Neural cell (in vitro differentiated cells): ENCODE data around the gene SCAI. TPM values are rescaled to one million over a fixed set of nuclear protein-coding genes. Genes with fewer than 3 reads are reported as not detected.

Source experiments
- H2AFZ ChIP-seq: fragments of 200-600, 300-800 bp; sonication (generic), shearing (Covaris generic); 2 replicates; pipeline ENCODE4 v1.6.0; 2014; ENCODE audit warnings: low read depth, mild to moderate bottlenecking, antibody characterized with exemption, low read length, moderate library complexity
- H3F3A ChIP-seq: fragments of 200-600 bp; shearing (Covaris generic); 2 replicates; pipeline ENCODE4 v1.6.1; 2016; ENCODE audit warnings: mild to moderate bottlenecking, moderate library complexity, mixed read lengths, antibody characterized with exemption, low read length; ENCODE audit not compliant: insufficient read depth, poor library complexity, severe bottlenecking
- H3K27ac ChIP-seq: fragments of 200-600, 300-800 bp; sonication (generic), shearing (Covaris generic); 2 replicates; pipeline ENCODE4 v1.5.1; 2014; ENCODE audit warnings: mild to moderate bottlenecking, low read length, moderate library complexity
- H3K27me3 ChIP-seq: fragments of 300-800, 200-600 bp; sonication (generic), shearing (Covaris generic); 2 replicates; pipeline ENCODE4 v1.6.0; 2014; ENCODE audit warnings: mild to moderate bottlenecking, low read depth, low read length, moderate library complexity; ENCODE audit not compliant: insufficient read depth
- H3K36me3 ChIP-seq: fragments of 300-800, 200-600 bp; sonication (generic), shearing (Covaris generic); 2 replicates; pipeline ENCODE4 v1.5.1; 2014; ENCODE audit warnings: mild to moderate bottlenecking, antibody characterized with exemption, low read length, moderate library complexity; ENCODE audit not compliant: insufficient read depth
- H3K4me2 ChIP-seq: fragments of 300-800, 200-600 bp; sonication (generic), shearing (Covaris generic); 2 replicates; pipeline ENCODE4 v1.6.0; 2014; ENCODE audit warnings: mild to moderate bottlenecking, low read length
- H3K4me3 ChIP-seq: fragments of 300-800, 200-600 bp; sonication (generic), shearing (Covaris generic); 2 replicates; pipeline ENCODE4 v1.5.1; 2014; ENCODE audit warnings: mild to moderate bottlenecking, low read length, moderate library complexity
- H3K79me2 ChIP-seq: fragments of 200-600 bp; shearing (Covaris generic); replicated peaks from 2 replicates; pipeline ENCODE4 v1.6.0; 2014; ENCODE audit warnings: mild to moderate bottlenecking, low read length, moderate library complexity; ENCODE audit not compliant: insufficient read depth
- H3K9ac ChIP-seq: fragments of 300-800, 200-600 bp; sonication (generic), shearing (Covaris generic); 2 replicates; pipeline ENCODE4 v1.6.1; 2016; ENCODE audit warnings: mild to moderate bottlenecking, low read length, mixed read lengths
- H3K9me2 ChIP-seq: fragments of 200-600 bp; shearing (Covaris generic); 2 replicates; pipeline ENCODE4 v1.6.1; 2016; ENCODE audit warnings: mild to moderate bottlenecking, low read length, mixed read lengths; ENCODE audit not compliant: insufficient read depth
- H3K9me3 ChIP-seq: fragments of 200-600, 300-800 bp; sonication (generic), shearing (Covaris generic); 2 replicates; pipeline ENCODE4 v1.6.1; 2016; ENCODE audit warnings: mild to moderate bottlenecking, mixed run types, low read length, moderate library complexity, mixed read lengths
- H4K20me1 ChIP-seq: fragments of 200-600 bp; shearing (Covaris generic); 2 replicates; pipeline ENCODE4 v1.6.1; 2016; ENCODE audit warnings: mild to moderate bottlenecking, mixed run types; ENCODE audit not compliant: insufficient read depth
- CTCF ChIP-seq: fragments of 450-650 bp; IDR thresholded peaks from 2 replicates; pipeline ENCODE4 v1.5.1; 2014; ENCODE audit warnings: antibody characterized with exemption, mild to moderate bottlenecking, moderate library complexity; ENCODE audit not compliant: poor library complexity, severe bottlenecking
- EP300 ChIP-seq: fragments of 450-650 bp; conservative IDR thresholded peaks from 2 replicates; pipeline ENCODE4 v1.6.1; 2014; ENCODE audit warnings: antibody characterized with exemption, mild to moderate bottlenecking, moderate library complexity; ENCODE audit not compliant: poor library complexity, severe bottlenecking
- EZH2 ChIP-seq: fragments of 200-600, 300-800 bp; shearing (Covaris generic), sonication (generic); IDR thresholded peaks from 2 replicates; pipeline ENCODE4 v1.6.1; 2014; ENCODE audit warnings: antibody characterized with exemption, low read length, borderline replicate concordance, mild to moderate bottlenecking; ENCODE audit not compliant: insufficient read depth, poor library complexity, severe bottlenecking
- MXI1 ChIP-seq: fragments of 450-650 bp; conservative IDR thresholded peaks from 2 replicates; pipeline ENCODE4 v1.6.1; 2014; ENCODE audit warnings: antibody characterized with exemption, mild to moderate bottlenecking; ENCODE audit not compliant: poor library complexity, severe bottlenecking
- POLR2AphosphoS5 ChIP-seq: IDR thresholded peaks from 2 replicates; pipeline ENCODE4 v1.6.1; 2012
- RAD21 ChIP-seq: fragments of 450-650 bp; conservative IDR thresholded peaks from 2 replicates; pipeline ENCODE4 v1.6.1; 2014; ENCODE audit warnings: antibody characterized with exemption, mild to moderate bottlenecking, moderate library complexity
- SMC3 ChIP-seq: fragments of 450-650 bp; conservative IDR thresholded peaks from 2 replicates; pipeline ENCODE4 v1.6.1; 2014; ENCODE audit warnings: antibody characterized with exemption, mild to moderate bottlenecking, moderate library complexity; ENCODE audit not compliant: poor library complexity
- TAF1 ChIP-seq: IDR thresholded peaks from 2 replicates; pipeline ENCODE4 v1.6.1; 2012; ENCODE audit warnings: low read depth
- polyA plus RNA-seq: library from polyadenylated mRNA; depleted of rRNA; stranded (reverse); fragments of >200 nt; gene quantifications from 2 replicates; pipeline ENCODE4 v1.2.3, GENCODE V29; 2014
- TF ChIP-seq, protein P1 (sequence below): IDR thresholded peaks from 2 replicates; pipeline ENCODE4 v1.6.1; 2012; ENCODE audit warnings: borderline replicate concordance

The SCAI gene
- polyA plus RNA-seq, 1 donor from 2014 or later: 43.2 TPM

- no peaks in the 10 kb centered on the region for H3F3A ChIP-seq
- TF ChIP-seq MXI1 (no peak), EZH2 (no peak), SMC3 (no peak), RAD21 (no peak), POLR2AphosphoS5 (no peak), EP300 (no peak), CTCF (no peak), TAF1 (no peak)
- TF ChIP-seq, protein P1, sequence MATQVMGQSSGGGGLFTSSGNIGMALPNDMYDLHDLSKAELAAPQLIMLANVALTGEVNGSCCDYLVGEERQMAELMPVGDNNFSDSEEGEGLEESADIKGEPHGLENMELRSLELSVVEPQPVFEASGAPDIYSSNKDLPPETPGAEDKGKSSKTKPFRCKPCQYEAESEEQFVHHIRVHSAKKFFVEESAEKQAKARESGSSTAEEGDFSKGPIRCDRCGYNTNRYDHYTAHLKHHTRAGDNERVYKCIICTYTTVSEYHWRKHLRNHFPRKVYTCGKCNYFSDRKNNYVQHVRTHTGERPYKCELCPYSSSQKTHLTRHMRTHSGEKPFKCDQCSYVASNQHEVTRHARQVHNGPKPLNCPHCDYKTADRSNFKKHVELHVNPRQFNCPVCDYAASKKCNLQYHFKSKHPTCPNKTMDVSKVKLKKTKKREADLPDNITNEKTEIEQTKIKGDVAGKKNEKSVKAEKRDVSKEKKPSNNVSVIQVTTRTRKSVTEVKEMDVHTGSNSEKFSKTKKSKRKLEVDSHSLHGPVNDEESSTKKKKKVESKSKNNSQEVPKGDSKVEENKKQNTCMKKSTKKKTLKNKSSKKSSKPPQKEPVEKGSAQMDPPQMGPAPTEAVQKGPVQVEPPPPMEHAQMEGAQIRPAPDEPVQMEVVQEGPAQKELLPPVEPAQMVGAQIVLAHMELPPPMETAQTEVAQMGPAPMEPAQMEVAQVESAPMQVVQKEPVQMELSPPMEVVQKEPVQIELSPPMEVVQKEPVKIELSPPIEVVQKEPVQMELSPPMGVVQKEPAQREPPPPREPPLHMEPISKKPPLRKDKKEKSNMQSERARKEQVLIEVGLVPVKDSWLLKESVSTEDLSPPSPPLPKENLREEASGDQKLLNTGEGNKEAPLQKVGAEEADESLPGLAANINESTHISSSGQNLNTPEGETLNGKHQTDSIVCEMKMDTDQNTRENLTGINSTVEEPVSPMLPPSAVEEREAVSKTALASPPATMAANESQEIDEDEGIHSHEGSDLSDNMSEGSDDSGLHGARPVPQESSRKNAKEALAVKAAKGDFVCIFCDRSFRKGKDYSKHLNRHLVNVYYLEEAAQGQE: no peak
- H3K9ac ChIP-seq: no peak overlapping the region
These were observed 2.1 kb upstream of the SCAI start for GRCh38 chr9:125145425-125145824.

DNA sequence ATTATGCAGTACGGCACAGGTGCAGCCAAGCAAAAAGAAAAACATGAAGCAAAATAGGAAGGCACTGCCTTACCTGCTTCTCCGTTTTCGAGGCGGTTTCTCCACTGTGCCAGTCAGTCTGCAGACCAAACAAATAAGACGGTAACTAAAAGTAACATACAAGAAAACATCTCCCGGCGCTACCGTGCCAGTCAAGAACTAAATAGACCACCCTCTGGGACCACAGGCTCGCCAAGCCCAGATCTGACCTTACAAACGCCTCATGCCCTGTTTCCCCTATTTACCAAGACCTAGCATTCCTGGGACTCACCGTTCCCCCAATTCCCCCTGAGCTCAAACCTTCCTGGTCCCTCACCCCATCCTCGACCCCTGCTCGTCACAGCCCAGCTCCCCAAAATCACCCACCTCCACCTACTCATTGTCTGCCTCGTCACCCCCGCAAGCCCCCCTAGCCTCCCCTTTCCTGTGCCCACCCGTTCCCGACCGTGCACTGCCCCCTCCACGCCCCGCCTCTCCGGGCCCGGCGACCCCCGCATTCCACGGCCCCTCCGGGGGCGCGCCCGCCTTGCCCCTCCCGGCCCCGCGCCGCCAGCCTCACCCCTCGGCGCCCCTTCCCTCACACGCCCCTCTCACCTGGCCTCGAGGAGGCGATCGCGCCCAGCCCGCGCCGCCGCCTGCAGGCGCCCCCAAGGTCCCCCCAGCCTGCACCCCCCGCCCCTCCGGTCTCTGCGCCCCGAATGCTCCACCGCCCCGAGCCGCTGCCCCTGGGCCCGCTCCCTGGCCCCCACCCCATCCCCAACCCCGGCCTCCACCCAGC lies 560 bp downstream of the SCAI start:
- Histone ChIP-seq H4K20me1 (no peaks in the 10 kb centered on the region), H3K36me3 (peaks cover 5% of the 10 kb centered on the region), H3K4me2 (peak overlapping the region; percentile 32), H3K27me3 (no peaks in the 10 kb centered on the region), H3K79me2 (peaks cover 24% of the 10 kb centered on the region), H3K9me2 (no peaks in the 10 kb centered on the region), H2AFZ (peak overlapping the region; percentile 56), H3K27ac (peak overlapping the region; percentile 71), H3K9ac (peak overlapping the region; percentile 75), H3K9me3 (no peaks in the 10 kb centered on the region), H3F3A (no peaks in the 10 kb centered on the region), H3K4me3 (peak overlapping the region; percentile 87)
- peak; percentile 46 for TF ChIP-seq MXI1
- peak; percentile 35 for TF ChIP-seq RAD21
- TF ChIP-seq CTCF: no peak
- no peak for TF ChIP-seq POLR2AphosphoS5
- TF ChIP-seq, protein P1: no peak
- TF ChIP-seq EP300: no peak
- TF ChIP-seq TAF1: no peak
- no peak for TF ChIP-seq SMC3

More at GRCh38 chr9:125145425-125145824, 2.1 kb upstream of the SCAI start:
- no peak overlapping the region for H3K27ac ChIP-seq
- H2AFZ ChIP-seq: no peak overlapping the region
- H3K79me2 ChIP-seq: peaks cover 18% of the 10 kb centered on the region
- H3K4me3 ChIP-seq: no peak overlapping the region
- H3K9me3 ChIP-seq: no peaks in the 10 kb centered on the region
- no peaks in the 10 kb centered on the region for H3K27me3 ChIP-seq
- H3K36me3 ChIP-seq: peaks cover 5% of the 10 kb centered on the region
- no peak overlapping the region for H3K4me2 ChIP-seq
- no peaks in the 10 kb centered on the region for H3K9me2 ChIP-seq
- no peaks in the 10 kb centered on the region for H4K20me1 ChIP-seq
